ENCODE results near the gene SAFB.

GRCh38 chr19:5690955-5691821 lies 68.3 kb downstream of the SAFB start:
- no peak for TF ChIP-seq CTCF (conservative IDR thresholded peaks at IDR 0.05)
- TF ChIP-seq ZFX (IDR thresholded peaks at IDR 0.05): no peak
